HFF-Myc (cell line): ENCODE results near the gene MPZL2.

Experiments
- DNase-seq: peaks from one replicate; pipeline ENCODE4 v3.0.0-alpha.2; 2011; ENCODE audit warnings: low read depth; ENCODE audit errors: extremely low read depth
- H3K4me3 ChIP-seq: replicated peaks from 2 replicates; pipeline ENCODE4 v1.5.1; 2011; ENCODE audit warnings: low read depth, mild to moderate bottlenecking, control low read depth, low read length
- TF ChIP-seq, protein P1 (sequence below): IDR thresholded peaks from 2 replicates; pipeline ENCODE4 v1.5.1; 2012; ENCODE audit warnings: mild to moderate bottlenecking, low read depth, low read length, control low read depth; ENCODE audit errors: missing control alignments

Gene MPZL2

DNA sequence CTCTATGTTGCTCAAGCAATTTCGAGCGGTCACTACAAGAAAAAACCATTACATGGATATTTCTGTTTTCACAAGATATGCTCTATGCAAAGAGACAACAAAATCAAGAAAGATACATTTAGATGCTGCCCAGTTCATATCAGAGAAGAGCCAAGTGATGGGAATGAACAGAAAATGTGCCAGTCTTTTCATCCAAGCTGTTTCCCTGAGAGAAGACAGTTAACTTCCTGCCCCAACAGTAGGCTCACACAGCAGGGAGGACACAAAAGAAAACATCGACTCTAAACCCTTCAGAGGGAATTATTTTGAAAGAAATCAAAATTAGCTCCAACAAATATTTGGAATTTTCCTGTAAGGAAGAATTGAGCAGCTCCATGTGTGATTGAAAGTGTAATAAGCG, 50.9 kb downstream of the MPZL2 start:
- no peak for DNase-seq
- TF ChIP-seq, protein P1, sequence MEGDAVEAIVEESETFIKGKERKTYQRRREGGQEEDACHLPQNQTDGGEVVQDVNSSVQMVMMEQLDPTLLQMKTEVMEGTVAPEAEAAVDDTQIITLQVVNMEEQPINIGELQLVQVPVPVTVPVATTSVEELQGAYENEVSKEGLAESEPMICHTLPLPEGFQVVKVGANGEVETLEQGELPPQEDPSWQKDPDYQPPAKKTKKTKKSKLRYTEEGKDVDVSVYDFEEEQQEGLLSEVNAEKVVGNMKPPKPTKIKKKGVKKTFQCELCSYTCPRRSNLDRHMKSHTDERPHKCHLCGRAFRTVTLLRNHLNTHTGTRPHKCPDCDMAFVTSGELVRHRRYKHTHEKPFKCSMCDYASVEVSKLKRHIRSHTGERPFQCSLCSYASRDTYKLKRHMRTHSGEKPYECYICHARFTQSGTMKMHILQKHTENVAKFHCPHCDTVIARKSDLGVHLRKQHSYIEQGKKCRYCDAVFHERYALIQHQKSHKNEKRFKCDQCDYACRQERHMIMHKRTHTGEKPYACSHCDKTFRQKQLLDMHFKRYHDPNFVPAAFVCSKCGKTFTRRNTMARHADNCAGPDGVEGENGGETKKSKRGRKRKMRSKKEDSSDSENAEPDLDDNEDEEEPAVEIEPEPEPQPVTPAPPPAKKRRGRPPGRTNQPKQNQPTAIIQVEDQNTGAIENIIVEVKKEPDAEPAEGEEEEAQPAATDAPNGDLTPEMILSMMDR: no peak
- no peak overlapping the region for H3K4me3 ChIP-seq

GRCh38 chr11:118212781-118213191, 51.3 kb downstream of the MPZL2 start:
- TF ChIP-seq, protein P1: no peak
- DNase-seq: no peak
- no peak overlapping the region for H3K4me3 ChIP-seq

DNA sequence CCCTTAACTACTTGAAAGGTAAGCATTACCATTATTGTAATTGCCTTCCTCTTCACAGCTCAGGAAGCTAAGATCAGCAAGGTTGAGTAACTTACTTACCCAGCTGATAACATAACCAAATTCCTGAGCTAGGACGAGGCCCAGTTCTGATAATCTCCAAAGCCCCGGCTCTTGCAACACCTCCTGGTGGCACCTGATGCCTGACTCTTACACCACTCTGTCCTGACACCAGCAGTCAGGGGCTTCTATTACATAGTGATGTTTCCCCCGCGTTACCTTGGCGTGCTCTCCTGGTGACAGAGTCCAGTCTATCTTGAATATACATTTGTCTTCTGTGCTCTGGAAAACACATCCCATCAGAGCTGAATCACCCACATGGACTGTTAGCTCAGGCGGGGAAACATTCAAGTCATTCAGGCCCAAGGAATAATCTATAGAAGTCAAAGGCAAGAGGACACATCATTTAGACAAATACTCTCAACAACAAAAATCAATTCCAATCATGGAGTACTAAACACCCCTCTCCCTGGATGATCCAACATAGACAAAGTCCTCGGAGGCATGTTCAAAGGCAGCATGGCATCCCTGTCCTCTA, 51.9 kb downstream of the MPZL2 start:
- no peak overlapping the region for H3K4me3 ChIP-seq
- TF ChIP-seq, protein P1: no peak
- no peak for DNase-seq

DNA sequence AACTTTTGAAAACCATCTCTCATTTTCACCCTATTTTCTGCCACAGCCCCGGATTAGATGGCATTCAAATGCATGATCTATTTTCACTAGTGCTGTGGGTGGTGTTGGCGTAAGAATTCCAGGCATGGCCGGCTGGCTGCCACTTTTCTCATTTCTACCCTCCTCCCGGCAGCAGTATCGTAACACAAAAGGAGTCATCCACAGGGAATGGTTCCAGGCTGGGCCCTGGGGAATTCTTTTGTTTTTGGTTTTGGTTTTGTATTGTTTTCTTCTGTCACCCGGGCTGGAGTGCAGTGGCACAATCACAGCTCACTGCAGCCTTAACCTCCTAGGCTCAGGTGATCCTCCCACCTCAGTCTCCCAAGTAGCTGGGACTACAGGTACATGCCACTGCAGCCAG, 53.1 kb downstream of the MPZL2 start:
- DNase-seq: no peak
- H3K4me3 ChIP-seq: no peak overlapping the region

GRCh38 chr11:118210323-118210722, 53.8 kb downstream of the MPZL2 start:
- TF ChIP-seq, protein P1: no peak
- no peak overlapping the region for H3K4me3 ChIP-seq
- no peak for DNase-seq

More for the DNA sequence above, 53.1 kb downstream of the MPZL2 start:
- TF ChIP-seq, protein P1: no peak

DNA sequence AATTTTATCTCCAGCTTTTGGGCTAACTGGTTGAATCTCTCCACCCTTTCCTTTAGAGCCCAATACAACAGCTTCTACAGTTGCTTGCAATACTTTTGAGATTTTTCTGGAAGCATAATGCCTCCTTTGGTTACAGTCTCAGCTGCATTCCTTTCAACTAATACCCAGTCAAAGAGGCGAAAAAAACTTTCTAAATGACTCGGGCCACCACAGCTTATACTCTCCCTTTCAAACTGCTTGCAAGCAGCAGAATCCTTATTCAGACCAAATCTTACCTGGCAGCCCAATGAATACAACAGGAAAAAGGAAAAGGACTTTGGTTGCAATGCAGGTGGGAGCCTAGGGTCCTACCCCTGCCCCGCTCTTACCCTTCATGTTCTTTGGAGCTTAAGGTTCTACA, 55.1 kb downstream of the MPZL2 start:
- TF ChIP-seq, protein P1: no peak
- no peak for DNase-seq

GRCh38 chr11:118207079-118207478, 57.0 kb downstream of the MPZL2 start:
- no peak for DNase-seq
- TF ChIP-seq, protein P1: no peak
- no peak overlapping the region for H3K4me3 ChIP-seq

More for the DNA sequence above, 55.1 kb downstream of the MPZL2 start:
- no peak overlapping the region for H3K4me3 ChIP-seq
